HPDE6-E6E7 (cell line): ENCODE results near the gene OBSL1.
A peak's percentile ranks its signal among the peaks of the same experiment; 100 is the strongest.

Experiments used
- DNase-seq: peaks from one replicate; pipeline ENCODE4 v3.0.0; 2011; ENCODE audit warnings: missing footprints; ENCODE audit errors: extremely low spot score

The OBSL1 gene

DNA sequence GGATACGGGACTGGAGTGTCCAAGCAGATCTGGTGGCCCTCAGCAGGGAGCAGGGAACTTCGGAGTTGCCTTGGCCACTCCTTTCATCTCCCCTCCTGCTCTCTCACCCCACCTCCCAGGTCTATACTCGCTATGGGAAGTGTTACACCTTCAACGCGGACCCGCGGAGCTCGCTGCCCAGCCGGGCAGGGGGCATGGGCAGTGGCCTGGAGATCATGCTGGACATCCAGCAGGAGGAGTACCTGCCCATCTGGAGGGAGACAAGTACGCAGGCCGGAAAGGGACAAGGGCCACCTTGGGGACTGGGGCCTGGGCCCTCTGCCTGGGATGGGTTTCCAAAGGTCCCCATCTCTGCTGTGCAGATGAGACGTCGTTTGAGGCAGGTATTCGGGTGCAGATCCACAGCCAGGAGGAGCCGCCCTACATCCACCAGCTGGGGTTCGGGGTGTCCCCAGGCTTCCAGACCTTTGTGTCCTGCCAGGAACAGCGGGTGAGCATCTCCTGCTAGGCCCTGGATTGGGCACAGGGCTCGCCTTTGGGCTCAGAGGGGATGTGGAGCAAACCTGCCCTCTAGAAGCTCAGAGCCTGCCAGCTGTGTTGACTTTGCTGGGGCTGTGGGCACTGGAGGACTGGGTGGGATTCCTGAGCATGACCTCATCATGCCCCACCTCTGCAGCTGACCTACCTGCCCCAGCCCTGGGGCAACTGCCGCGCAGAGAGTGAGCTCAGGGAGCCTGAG is 39.5 kb downstream of the OBSL1 start:
- no peak for DNase-seq

DNA sequence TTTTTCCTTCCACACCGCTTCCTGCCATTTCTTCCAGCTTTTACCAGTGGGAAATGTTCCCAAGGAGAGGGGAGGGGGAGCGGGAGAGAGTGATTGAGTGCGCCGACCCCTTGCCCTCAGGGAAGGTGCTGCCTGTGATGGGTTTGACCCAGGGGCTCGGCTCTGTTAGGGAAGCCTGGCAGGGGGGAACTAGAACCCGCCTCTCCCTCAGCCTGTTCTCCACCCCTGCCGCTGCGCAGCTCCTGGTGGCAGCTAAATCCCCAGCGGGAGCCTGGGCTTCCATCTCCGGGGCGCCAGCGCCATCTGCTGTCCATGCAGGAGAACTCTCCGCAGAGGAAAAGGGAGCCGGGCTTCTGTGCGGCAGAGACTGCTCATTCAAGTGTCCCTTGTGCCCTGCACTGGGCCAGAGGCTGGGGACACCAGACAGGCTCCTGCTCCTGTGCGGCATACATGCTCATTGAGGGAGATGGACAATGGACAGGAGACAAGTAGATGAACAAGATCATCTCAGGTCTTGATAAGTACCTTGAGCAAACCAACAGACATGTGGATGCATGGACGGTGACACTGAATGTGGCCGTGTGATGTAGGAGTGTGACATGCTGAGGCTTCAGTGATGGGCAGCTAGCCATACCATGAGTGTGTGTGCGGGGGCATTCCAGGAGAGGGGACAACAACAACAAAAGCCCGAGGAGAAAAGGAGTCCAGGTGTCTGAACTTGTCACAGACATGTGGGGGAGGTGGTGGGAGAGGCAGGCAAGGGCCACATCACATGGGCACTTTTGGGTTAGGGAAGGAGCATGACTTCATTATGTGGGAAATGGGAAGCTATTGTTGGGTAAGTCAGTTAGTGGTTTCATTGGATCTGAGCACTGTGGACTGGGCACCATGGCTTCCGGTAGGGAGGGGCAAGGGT is 41.0 kb downstream of the OBSL1 start:
- DNase-seq, result peak; percentile 93

- no peak for DNase-seq
Measured at GRCh38 chr2:219527472-219527871, 43.9 kb downstream of the OBSL1 start.

GRCh38 chr2:219527076-219527394 is 44.3 kb downstream of the OBSL1 start:
- no peak for DNase-seq

- no peak for DNase-seq
Measured at GRCh38 chr2:219526320-219527075, 44.8 kb downstream of the OBSL1 start.

DNA sequence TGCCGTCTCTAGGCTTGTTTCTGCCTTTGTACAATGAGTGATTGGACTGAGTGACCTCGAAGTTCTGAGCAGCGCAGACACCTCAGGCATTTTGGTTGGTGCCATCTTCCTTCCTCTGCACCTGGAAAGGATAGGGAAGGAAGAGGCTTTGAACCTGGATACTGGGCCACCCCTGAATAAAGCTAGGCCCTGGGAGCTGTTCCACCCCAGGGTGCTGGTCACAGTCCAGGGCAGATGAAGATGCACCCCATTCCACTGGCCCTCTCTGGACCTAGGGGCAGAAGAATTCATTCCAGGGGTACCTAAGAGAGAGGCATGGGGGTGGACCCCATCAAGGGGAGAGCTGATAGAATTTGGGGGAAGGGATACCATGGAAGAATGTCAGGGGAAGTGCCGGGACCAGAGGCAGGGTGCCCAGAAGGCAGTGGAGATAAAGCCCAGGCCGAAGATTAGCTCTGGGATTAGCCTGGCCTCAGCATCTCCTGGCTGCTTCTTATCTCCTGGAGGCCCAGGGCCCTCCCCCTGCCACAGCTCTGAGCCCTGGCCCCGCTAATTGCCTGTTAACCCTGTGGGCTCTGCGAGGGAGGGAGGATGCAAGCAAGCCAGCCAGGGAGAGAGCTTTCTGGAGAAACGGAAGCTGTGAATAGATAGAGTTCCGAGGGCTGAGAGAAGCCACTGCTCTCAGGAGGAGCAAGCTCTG is 45.7 kb downstream of the OBSL1 start:
- no peak for DNase-seq

- DNase-seq, result no peak
Measured at GRCh38 chr2:219524817-219525216, 46.5 kb downstream of the OBSL1 start.

DNA sequence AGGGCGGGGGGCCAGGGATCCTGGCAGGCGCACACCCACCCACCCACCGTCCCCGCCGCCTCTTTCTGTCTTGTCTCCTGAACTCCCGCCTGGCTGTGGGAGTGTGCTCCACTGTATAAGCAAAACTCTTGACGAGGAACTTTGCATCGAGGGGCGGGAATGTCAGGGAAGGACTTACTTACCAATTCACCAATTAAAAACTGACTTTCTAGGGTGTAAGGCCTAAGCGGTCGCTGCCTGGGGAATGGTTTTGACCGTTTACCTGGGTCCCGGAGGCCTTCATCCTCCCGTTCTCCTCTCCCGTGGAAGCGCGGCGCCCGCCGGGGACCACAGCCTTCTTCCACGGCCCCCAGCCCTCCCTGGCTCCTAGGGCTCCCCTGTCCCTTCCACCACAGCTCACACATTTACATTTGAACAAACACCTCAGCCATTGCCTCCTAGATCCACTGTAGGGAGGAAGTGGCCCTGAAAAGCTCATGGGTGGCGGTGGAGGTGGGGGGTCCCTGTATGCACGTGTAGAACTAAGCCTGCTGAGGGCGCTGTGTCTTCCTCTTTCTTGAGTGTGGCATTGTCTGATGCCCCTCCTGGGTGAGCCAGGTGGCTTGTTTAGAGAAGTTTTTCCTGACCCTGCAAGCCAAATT is 48.2 kb downstream of the OBSL1 start:
- DNase-seq, result no peak

DNA sequence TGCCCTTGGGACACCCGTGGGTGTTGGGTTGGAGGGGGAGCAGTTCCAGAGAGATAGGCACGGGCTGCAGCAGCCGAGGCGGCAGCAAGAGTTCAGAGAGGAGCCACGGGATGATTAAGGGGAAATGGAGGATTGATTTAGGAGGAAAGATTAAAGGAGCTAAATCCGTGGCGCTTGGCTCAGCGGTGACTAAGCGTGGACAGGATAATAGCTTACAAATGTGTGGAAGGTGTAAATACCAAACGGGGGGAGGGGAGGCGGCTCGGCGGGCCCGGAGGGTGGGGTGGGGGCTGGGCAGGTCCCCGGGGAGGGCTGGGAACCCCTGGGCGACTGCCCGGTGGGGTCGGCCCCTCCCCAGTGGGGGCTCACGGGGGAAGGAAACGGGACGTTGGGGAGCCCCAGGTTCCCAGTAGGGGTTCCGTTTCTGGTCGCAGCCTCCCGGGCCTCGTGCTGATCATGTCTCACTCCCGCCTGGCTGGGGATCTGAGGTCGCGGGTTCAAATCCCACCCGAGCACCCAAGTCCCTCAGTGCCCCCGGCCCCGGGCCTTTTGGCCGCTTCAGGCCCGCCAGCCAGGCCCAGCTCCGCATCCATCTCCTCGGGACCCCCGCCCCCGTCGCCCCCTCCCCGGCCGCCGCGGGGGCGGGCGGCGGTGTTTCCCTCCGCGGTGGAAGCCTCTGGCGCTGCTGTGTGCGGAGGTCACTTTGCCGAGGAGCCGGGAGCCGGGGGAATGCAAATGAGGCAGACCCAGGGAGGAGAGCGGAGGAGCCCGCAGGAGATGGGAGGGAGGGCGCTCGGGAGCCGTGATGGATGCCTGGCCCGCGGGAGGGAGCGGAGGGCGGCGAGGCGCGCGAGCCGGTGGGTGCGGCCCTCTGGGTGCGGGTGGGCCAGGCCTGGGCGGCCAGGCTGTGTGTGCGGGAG is 49.0 kb downstream of the OBSL1 start:
- peak; percentile 49 for DNase-seq

DNA sequence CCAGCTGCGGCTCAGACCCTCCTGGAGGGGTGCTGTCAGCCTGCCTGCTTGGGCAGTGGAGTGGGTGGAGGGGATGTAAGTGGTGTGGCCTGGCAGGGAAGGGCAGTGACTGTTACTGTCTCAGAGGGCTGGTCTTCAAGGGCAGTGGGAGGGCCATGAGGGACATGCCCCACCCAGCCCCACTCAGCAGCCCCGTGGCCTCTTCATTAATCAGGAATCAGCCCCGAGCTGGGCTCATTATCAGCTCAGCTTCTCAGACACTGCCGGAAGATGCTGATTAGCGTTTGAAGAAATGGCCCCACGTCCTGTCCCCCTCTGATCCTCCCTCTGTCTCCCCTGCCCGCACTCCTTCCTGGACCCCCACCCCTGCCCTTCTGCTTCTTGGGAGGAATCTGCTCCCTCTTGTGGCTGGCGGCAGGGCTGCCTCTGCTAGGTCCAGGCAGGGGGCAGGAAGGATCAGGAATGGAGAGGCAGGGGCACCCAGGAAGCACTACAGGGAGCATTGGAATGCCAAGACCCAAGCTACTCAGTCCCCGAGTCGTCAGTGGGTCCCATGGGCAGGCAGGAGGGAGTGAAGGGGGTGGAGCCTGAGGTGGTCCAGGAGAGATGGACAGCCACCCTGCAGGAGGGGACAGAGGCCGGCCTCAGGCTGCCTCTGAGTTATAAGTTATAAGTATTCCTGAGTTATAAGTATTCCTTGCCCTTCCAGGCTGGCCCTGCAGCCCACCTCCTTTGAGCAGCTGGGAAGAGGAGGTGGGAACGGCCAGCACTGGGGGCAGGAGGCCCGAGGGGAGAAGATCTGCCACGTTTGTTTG is 50.1 kb downstream of the OBSL1 start:
- DNase-seq, result peak; percentile 61

GRCh38 chr2:219520079-219520478 is 51.3 kb downstream of the OBSL1 start:
- DNase-seq, result no peak

GRCh38 chr2:219519526-219519916 is 51.8 kb downstream of the OBSL1 start:
- no peak for DNase-seq

- no peak for DNase-seq
Measured at GRCh38 chr2:219517954-219518778, 53.2 kb downstream of the OBSL1 start.

DNA sequence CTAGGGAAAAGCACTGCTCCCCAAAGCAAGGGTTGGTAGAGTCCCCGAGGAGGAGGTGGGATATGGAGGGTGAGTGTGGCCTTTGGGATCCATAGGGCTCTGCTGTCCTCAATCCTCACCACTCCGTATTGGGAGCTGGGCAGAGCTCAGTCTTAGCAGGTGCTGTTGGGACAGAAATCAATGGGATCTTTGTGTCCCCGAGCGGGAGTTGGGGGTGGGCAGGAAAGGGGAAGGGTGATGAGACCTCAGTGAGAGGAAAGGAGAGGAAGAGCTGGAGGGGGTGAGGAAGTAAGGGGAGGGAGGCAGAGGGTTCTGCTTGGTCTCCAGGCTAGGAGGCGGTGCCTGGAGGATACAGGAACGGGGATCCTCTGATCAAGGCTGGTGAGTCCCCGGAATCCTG is 54.5 kb downstream of the OBSL1 start:
- DNase-seq, result no peak

DNA sequence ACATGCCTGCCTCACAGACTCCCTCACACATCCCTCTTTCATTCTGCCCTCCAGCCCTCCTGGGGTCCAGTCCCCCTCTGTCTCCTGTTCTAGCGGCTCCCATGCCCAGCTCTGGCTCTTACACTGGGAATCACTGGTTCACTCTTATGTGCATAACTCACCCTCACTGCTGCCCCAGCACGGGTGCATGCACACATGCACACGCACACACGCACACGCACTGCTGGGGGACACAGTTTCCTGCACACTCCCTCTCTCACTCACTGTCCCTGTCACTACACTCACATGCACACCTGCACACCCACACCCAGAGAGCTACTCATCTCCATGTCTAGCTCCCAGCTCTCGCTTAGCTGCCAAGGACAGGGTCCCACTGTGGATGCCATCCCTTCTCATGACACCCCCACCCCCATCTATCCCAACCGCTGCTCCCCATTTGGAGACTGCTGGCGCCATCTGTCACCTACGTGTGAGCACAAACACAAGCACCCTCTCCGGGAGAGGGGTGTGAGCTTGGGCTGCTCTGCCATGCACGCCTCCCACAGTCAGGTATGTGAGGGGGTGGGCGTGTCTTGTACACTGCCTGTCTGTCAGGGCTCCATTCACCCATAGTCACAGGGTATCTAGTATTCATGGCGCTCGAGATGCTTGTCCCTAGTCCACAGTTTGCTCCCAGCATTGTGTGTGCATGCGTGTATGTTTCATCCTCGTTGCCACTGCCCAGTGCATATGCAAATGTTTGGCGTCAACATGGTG is 55.3 kb downstream of the OBSL1 start:
- DNase-seq, result no peak

DNA sequence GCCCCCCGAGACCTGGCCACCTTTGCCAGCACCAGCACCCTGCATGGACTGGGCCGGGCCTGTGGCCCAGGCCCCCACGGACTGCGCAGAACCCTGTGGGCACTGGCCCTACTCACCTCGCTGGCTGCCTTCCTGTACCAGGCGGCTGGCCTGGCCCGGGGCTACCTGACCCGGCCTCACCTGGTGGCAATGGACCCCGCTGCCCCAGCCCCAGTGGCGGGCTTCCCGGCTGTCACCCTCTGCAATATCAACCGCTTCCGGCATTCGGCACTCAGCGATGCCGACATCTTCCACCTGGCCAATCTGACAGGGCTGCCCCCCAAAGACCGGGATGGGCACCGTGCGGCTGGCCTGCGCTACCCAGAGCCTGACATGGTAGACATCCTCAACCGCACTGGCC is 56.5 kb downstream of the OBSL1 start:
- DNase-seq, result no peak

GRCh38 chr2:219514196-219514761 is 57.1 kb downstream of the OBSL1 start, which contains the start of gene ASIC4:
TSS of gene ASIC4 (plus strand) at chr2:219514482. CDS start at chr2:219514725, 243 bp downstream.
- no peak for DNase-seq
